A673 (cell line): Measurements from ENCODE around the gene SAMSN1. TPM values are rescaled to one million over a fixed set of nuclear protein-coding genes. Genes with fewer than 3 reads are reported as not detected.

Source experiments
- BruUV-seq: library from RNA; stranded (reverse); fragments of 400-500 nt; replicated peaks from 2 replicates; lab custom pipeline; 2021; lab: Mats Ljungman, UMichigan
- CTCF ChIA-PET: fragments of 300-600 bp; sonication (Branson Sonifier 250); formaldehyde crosslinking; loops from one replicate; lab custom pipeline; 2022; ENCODE audit warnings: antibody characterized with exemption; lab: Charles Lee
- POLR2A ChIA-PET: fragments of 300-600 bp; sonication (Branson Sonifier 250); formaldehyde crosslinking; loops from one replicate; lab custom pipeline; 2022; ENCODE audit warnings: antibody characterized with exemption; ENCODE audit not compliant: low non-redundant PET; lab: Charles Lee
- DNase-seq: peaks from one replicate; pipeline ENCODE4 v3.0.0-alpha.2; 2015; ENCODE audit warnings: low spot score
- H3K27ac ChIP-seq: fragments of 200-600 bp; sonication (generic); 2 replicates; pipeline ENCODE4 v1.5.1; 2016; ENCODE audit warnings: mixed run types, low read depth, mild to moderate bottlenecking, mixed read lengths, antibody characterized with exemption, low read length; ENCODE audit not compliant: poor library complexity, severe bottlenecking
- H3K27me3 ChIP-seq: fragments of 200-600 bp; sonication (generic); replicated peaks from 2 replicates; pipeline ENCODE4 v1.6.1; 2017; ENCODE audit warnings: mixed run types, low read depth, mild to moderate bottlenecking, mixed read lengths, antibody characterized with exemption, low read length; ENCODE audit not compliant: insufficient read depth, poor library complexity
- H3K36me3 ChIP-seq: fragments of 200-600 bp; sonication (generic); 2 replicates; pipeline ENCODE4 v1.6.1; 2016; ENCODE audit warnings: mixed run types, mild to moderate bottlenecking, mixed read lengths, antibody characterized with exemption, low read length; ENCODE audit not compliant: insufficient read depth, poor library complexity, severe bottlenecking
- H3K4me1 ChIP-seq: fragments of 200-600 bp; sonication (generic); 2 replicates; pipeline ENCODE4 v1.6.1; 2017; ENCODE audit warnings: mixed run types, mild to moderate bottlenecking, mixed read lengths, antibody characterized with exemption, low read length; ENCODE audit not compliant: insufficient read depth, poor library complexity, severe bottlenecking
- H3K4me3 ChIP-seq: fragments of 200-600 bp; sonication (generic); 2 replicates; pipeline ENCODE4 v1.5.1; 2016; ENCODE audit warnings: low read depth, mixed run types, mild to moderate bottlenecking, mixed read lengths, low read length; ENCODE audit not compliant: poor library complexity, severe bottlenecking
- H3K9me3 ChIP-seq: fragments of 200-600 bp; sonication (generic); 2 replicates; pipeline ENCODE4 v1.6.1; 2016; ENCODE audit warnings: mixed run types, low read depth, mild to moderate bottlenecking, mixed read lengths, antibody characterized with exemption, low read length; ENCODE audit not compliant: poor library complexity, severe bottlenecking
- EZH2 ChIP-seq: fragments of 200-600 bp; sonication (generic); IDR thresholded peaks from 2 replicates; pipeline ENCODE4 v1.6.1; 2017; ENCODE audit warnings: borderline replicate concordance, low read depth, mild to moderate bottlenecking, mixed read lengths, antibody characterized with exemption, low read length; ENCODE audit not compliant: poor library complexity, severe bottlenecking
- intact Hi-C: fragments of 100-400 bp; cut with micrococcal nuclease; formaldehyde crosslinking; loops from one replicate; pipeline ENCODE4 v1.10.0; 2022; ENCODE audit not compliant: unreplicated experiment
- total RNA-seq: library from RNA; stranded (reverse); gene quantifications from 2 replicates; pipeline ENCODE4 v1.2.3, GENCODE V29; 2021
- TF ChIP-seq, protein P1 (sequence below): fragments of 300-800, 200-600 bp; sonication (generic); conservative IDR thresholded peaks from 2 replicates; pipeline ENCODE4 v1.5.1; 2017; ENCODE audit warnings: low read depth, mild to moderate bottlenecking, antibody characterized with exemption, low read length, moderate library complexity, mixed read lengths

Gene SAMSN1
- total RNA-seq, 1 experiment from 2014 or later: not detected

- Histone ChIP-seq H3K27ac (no peak overlapping the region), H3K4me1 (no peaks in the 10 kb centered on the region), H3K27me3 (no peaks in the 10 kb centered on the region), H3K36me3 (no peaks in the 10 kb centered on the region), H3K9me3 (no peaks in the 10 kb centered on the region), H3K4me3 (no peak overlapping the region)
- intact Hi-C loops: no loop called here
- ChIA-PET CTCF (no interaction called here), POLR2A (no interaction called here)
- TF ChIP-seq, protein P1, sequence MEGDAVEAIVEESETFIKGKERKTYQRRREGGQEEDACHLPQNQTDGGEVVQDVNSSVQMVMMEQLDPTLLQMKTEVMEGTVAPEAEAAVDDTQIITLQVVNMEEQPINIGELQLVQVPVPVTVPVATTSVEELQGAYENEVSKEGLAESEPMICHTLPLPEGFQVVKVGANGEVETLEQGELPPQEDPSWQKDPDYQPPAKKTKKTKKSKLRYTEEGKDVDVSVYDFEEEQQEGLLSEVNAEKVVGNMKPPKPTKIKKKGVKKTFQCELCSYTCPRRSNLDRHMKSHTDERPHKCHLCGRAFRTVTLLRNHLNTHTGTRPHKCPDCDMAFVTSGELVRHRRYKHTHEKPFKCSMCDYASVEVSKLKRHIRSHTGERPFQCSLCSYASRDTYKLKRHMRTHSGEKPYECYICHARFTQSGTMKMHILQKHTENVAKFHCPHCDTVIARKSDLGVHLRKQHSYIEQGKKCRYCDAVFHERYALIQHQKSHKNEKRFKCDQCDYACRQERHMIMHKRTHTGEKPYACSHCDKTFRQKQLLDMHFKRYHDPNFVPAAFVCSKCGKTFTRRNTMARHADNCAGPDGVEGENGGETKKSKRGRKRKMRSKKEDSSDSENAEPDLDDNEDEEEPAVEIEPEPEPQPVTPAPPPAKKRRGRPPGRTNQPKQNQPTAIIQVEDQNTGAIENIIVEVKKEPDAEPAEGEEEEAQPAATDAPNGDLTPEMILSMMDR: no peak
- TF ChIP-seq EZH2: no peak
- no peak for DNase-seq
- no TSS peak for BruUV-seq
Observed at GRCh38 chr21:14585122-14585521, 39.0 kb upstream of the SAMSN1 start.

- Histone ChIP-seq H3K27me3 (no peaks in the 10 kb centered on the region), H3K4me1 (no peaks in the 10 kb centered on the region), H3K4me3 (no peak overlapping the region), H3K27ac (no peak overlapping the region), H3K9me3 (no peaks in the 10 kb centered on the region), H3K36me3 (no peaks in the 10 kb centered on the region)
- DNase-seq: no peak
- ChIA-PET CTCF (no interaction called here), POLR2A (no interaction called here)
- BruUV-seq: no TSS peak
- intact Hi-C loops: no loop called here
- TF ChIP-seq, protein P1: no peak
- no peak for TF ChIP-seq EZH2
Observed at GRCh38 chr21:14584357-14585095, 38.4 kb upstream of the SAMSN1 start.

DNA sequence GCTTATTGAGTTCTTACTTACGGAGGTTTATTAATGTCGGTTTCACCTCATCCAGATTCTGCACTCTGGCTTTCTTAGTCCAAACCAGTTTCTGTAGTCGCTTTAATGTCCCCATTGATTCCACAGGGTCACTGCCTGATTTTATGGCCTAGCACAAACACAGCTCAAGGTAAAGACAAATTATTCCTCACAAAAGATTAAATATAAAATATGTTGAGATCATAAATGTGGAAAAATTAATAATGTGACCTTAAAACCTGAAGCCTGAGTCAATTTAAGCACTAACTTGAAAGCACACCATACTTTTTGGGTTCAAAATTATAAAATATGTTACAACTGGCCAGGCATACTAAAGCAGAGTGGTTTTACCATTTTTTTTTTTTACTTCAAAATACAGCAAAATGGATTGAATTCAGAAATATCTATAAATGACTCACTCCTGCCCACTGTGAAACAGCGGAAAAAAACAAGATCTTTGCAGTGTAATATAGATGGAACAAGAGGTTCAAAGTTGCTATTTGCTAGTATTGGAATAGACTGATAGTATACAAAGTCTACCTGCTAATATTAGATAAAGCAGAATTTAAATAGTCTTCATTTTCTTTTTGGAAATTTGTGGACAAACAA lies 37.6 kb upstream of the SAMSN1 start:
- CTCF ChIA-PET: no interaction called here
- H3K27ac ChIP-seq: no peak overlapping the region
- no peaks in the 10 kb centered on the region for H3K9me3 ChIP-seq
- H3K36me3 ChIP-seq: no peaks in the 10 kb centered on the region
- no TSS peak for BruUV-seq
- H3K4me1 ChIP-seq: no peaks in the 10 kb centered on the region
- TF ChIP-seq, protein P1: no peak
- TF ChIP-seq EZH2: no peak
- H3K4me3 ChIP-seq: no peak overlapping the region
- intact Hi-C loops: no loop called here
- DNase-seq: no peak
- H3K27me3 ChIP-seq: no peaks in the 10 kb centered on the region
- POLR2A ChIA-PET: no interaction called here
